IMR-90 (cell line): ENCODE data around the gene MBD1. TPM values are rescaled to one million over a fixed set of nuclear protein-coding genes. Genes with fewer than 3 reads are reported as not detected.

ENCODE experiments used
- ATAC-seq: fragments of 200-7000 bp; cut with Tn5 transposase; 2 replicates; pipeline ENCODE4 v1.9.1; 2020; ENCODE audit warnings: low read depth, mild to moderate bottlenecking, moderate library complexity
- BruUV-seq: library from RNA; stranded (reverse); fragments of 400-500 nt; replicated peaks from 2 replicates; lab custom pipeline; 2021; lab: Mats Ljungman, UMichigan
- CTCF ChIA-PET: fragments of 300-600 bp; formaldehyde crosslinking; extraction: SDS; loops from one replicate; lab custom pipeline; 2021; ENCODE audit warnings: antibody characterized with exemption; lab: Yijun Ruan, JAX
- POLR2A ChIA-PET: fragments of 300-600 bp; sonication (Branson Sonifier 250); formaldehyde crosslinking; loops from one replicate; lab custom pipeline; 2022; ENCODE audit warnings: antibody characterized with exemption; ENCODE audit not compliant: unreplicated experiment; lab: Charles Lee
- DNase-seq: peaks from one replicate; pipeline ENCODE4 v3.0.0; 2013
- H2AFZ ChIP-seq: replicated peaks from 2 replicates; pipeline ENCODE3; 2013; ENCODE audit warnings: low read length, mild to moderate bottlenecking; ENCODE audit not compliant: poor library complexity
- H2AK5ac ChIP-seq: 2 replicates; pipeline ENCODE4 v1.6.1; 2013; ENCODE audit warnings: low read depth, low read length, inconsistent platforms
- H2AK9ac ChIP-seq: replicated peaks from 2 replicates; pipeline ENCODE3; 2013; ENCODE audit warnings: mild to moderate bottlenecking, low read depth, low read length, moderate library complexity; ENCODE audit not compliant: poor library complexity
- H2BK120ac ChIP-seq: 2 replicates; pipeline ENCODE4 v1.6.1; 2013; ENCODE audit warnings: low read depth, low read length, inconsistent platforms
- H2BK15ac ChIP-seq: 3 replicates; pipeline ENCODE4 v1.6.1; 2013; ENCODE audit warnings: low read depth, low read length, inconsistent platforms
- H2BK20ac ChIP-seq: 2 replicates; pipeline ENCODE4 v1.6.1; 2013; ENCODE audit warnings: low read depth, mild to moderate bottlenecking, inconsistent platforms, low read length, moderate library complexity
- H2BK5ac ChIP-seq: 2 replicates; pipeline ENCODE4 v1.6.1; 2013; ENCODE audit warnings: mild to moderate bottlenecking, low read depth, low read length, inconsistent platforms; ENCODE audit not compliant: poor library complexity, severe bottlenecking
- H3K14ac ChIP-seq: replicated peaks from 2 replicates; pipeline ENCODE4 v1.6.1; 2013; ENCODE audit warnings: low read depth, low read length, inconsistent platforms
- H3K18ac ChIP-seq: 2 replicates; pipeline ENCODE4 v1.6.1; 2013; ENCODE audit warnings: low read depth, low read length, control low read depth
- H3K23ac ChIP-seq: 2 replicates; pipeline ENCODE4 v1.6.1; 2013; ENCODE audit warnings: low read depth, low read length, inconsistent platforms
- H3K27ac ChIP-seq: 2 replicates; pipeline ENCODE4 v1.5.1; 2013; ENCODE audit warnings: mild to moderate bottlenecking, control low read depth, low read length; ENCODE audit not compliant: insufficient read depth
- H3K27me3 ChIP-seq: 2 replicates; pipeline ENCODE4 v1.6.1; 2013; ENCODE audit warnings: low read length; ENCODE audit not compliant: control insufficient read depth, insufficient read depth
- H3K36me3 ChIP-seq: 2 replicates; pipeline ENCODE4 v1.6.1; 2013; ENCODE audit warnings: low read length, mixed read lengths; ENCODE audit not compliant: control insufficient read depth, insufficient read depth
- H3K4ac ChIP-seq: 2 replicates; pipeline ENCODE4 v1.6.1; 2013; ENCODE audit warnings: low read depth, low read length, inconsistent platforms
- H3K4me1 ChIP-seq: 2 replicates; pipeline ENCODE4 v1.6.1; 2013; ENCODE audit warnings: low read length, mixed read lengths; ENCODE audit not compliant: control insufficient read depth, insufficient read depth
- H3K4me2 ChIP-seq: 2 replicates; pipeline ENCODE4 v1.6.1; 2013; ENCODE audit warnings: low read depth, mild to moderate bottlenecking, control low read depth, low read length, moderate library complexity
- H3K4me3 ChIP-seq: 2 replicates; pipeline ENCODE4 v1.5.1; 2013; ENCODE audit warnings: low read depth, mild to moderate bottlenecking, control low read depth, low read length, moderate library complexity; ENCODE audit not compliant: insufficient read depth
- H3K56ac ChIP-seq: 2 replicates; pipeline ENCODE4 v1.6.1; 2013; ENCODE audit warnings: low read length, inconsistent platforms; ENCODE audit not compliant: insufficient read depth; ENCODE audit errors: extremely low read depth
- H3K79me1 ChIP-seq, 2 experiments: 2 replicates each; pipeline ENCODE4 v1.6.1; 2013; ENCODE audit warnings: low read length in 2 of 2, inconsistent platforms in 1 of 2, low read depth in 1 of 2
- H3K9ac ChIP-seq: 2 replicates; pipeline ENCODE4 v1.6.1; 2013; ENCODE audit warnings: low read depth, low read length, control low read depth
- H3K9me1 ChIP-seq: 2 replicates; pipeline ENCODE4 v1.6.1; 2013; ENCODE audit warnings: low read length, inconsistent platforms; ENCODE audit not compliant: insufficient read depth
- H3K9me3 ChIP-seq: 2 replicates; pipeline ENCODE4 v1.6.1; 2013; ENCODE audit warnings: low read length; ENCODE audit not compliant: control insufficient read depth, insufficient read depth
- H4K20me1 ChIP-seq: 2 replicates; pipeline ENCODE4 v1.6.1; 2013; ENCODE audit warnings: low read length, inconsistent platforms; ENCODE audit not compliant: insufficient read depth
- H4K5ac ChIP-seq: 2 replicates; pipeline ENCODE4 v1.6.1; 2013; ENCODE audit warnings: mild to moderate bottlenecking, low read depth, low read length, control low read depth
- H4K8ac ChIP-seq, 2 experiments: 2 replicates each; pipeline ENCODE4 v1.6.1; 2013; ENCODE audit warnings: low read depth in 2 of 2, low read length in 2 of 2, control low read depth in 1 of 2, inconsistent platforms in 1 of 2
- H4K91ac ChIP-seq: 2 replicates; pipeline ENCODE4 v1.6.1; 2013; ENCODE audit warnings: low read depth, low read length, inconsistent platforms; ENCODE audit not compliant: insufficient read depth
- BHLHE40 ChIP-seq: fragments of 150-350 bp; IDR thresholded peaks from 2 replicates; pipeline ENCODE4 v1.6.1; 2016; ENCODE audit warnings: mild to moderate bottlenecking, low read depth, low read length
- CHD1 ChIP-seq: IDR thresholded peaks from 2 replicates; pipeline ENCODE4 v1.6.1; 2012; ENCODE audit warnings: low read depth, low read length, improper control_type of control experiment
- FOS ChIP-seq: fragments of 150-350 bp; IDR thresholded peaks from 2 replicates; pipeline ENCODE4 v1.6.1; 2016; ENCODE audit warnings: low read depth, low read length
- MAFK ChIP-seq: IDR thresholded peaks from 2 replicates; pipeline ENCODE4 v1.6.1; 2012; ENCODE audit warnings: low read depth, low read length, improper control_type of control experiment
- MXI1 ChIP-seq: IDR thresholded peaks from 2 replicates; pipeline ENCODE4 v1.6.1; 2012; ENCODE audit warnings: low read depth, mild to moderate bottlenecking, low read length, moderate library complexity, borderline replicate concordance
- POLR2A ChIP-seq: IDR thresholded peaks from 2 replicates; pipeline ENCODE4 v1.6.1; 2012; ENCODE audit warnings: mild to moderate bottlenecking, low read depth, low read length
- RFX5 ChIP-seq: IDR thresholded peaks from 2 replicates; pipeline ENCODE4 v1.8.0; 2012; ENCODE audit warnings: low read depth, mild to moderate bottlenecking, low read length, moderate library complexity
- WGBS, 2 experiments: methylation state at CpG; one replicate each; pipeline versions ENCODE4 v1.1.5 to v1.1.7; 2013; ENCODE audit warnings: missing lambda C conversion rate in 2 of 2; ENCODE audit not compliant: insufficient read length in 1 of 2; ENCODE audit errors: extremely low coverage in 2 of 2; 5-methylcytosine and 5-hydroxymethylcytosine counted together
- dilution Hi-C: fragments of 300-500 bp; cut with HindIII; formaldehyde crosslinking; loops from one replicate; pipeline ENCODE4 v1.14.3; 2018; ENCODE audit warnings: low sequenced_read_pairs; ENCODE audit not compliant: unreplicated experiment
- in situ Hi-C: fragments of 300-500 bp; cut with MboI; formaldehyde crosslinking; loops from 3 replicates; pipeline ENCODE4 v1.14.3; 2019; ENCODE audit warnings: low sequenced_read_pairs, inconsistent platforms, mixed read lengths
- intact Hi-C: fragments of 100-400 bp; cut with micrococcal nuclease; formaldehyde crosslinking; loops from 2 replicates; pipeline ENCODE4 v1.10.0; 2022
- polyA plus RNA-seq, 3 experiments: library from polyadenylated mRNA; depleted of rRNA; stranded (reverse); fragments of >200 nt; gene quantifications; 2 replicates each; pipeline ENCODE4 v1.2.3, GENCODE V29; 2012; ENCODE audit warnings: low replicate concordance in 1 of 3
- total RNA-seq: library from RNA; depleted of rRNA; stranded (reverse); fragments of >200 nt; gene quantifications from 2 replicates; pipeline ENCODE4 v1.2.3, GENCODE V29; 2012

Gene MBD1
- total and polyA plus RNA-seq, 2 of the 4 experiments (the other 2 are of a cell fraction) = 31.7 to 56.5 TPM

DNA sequence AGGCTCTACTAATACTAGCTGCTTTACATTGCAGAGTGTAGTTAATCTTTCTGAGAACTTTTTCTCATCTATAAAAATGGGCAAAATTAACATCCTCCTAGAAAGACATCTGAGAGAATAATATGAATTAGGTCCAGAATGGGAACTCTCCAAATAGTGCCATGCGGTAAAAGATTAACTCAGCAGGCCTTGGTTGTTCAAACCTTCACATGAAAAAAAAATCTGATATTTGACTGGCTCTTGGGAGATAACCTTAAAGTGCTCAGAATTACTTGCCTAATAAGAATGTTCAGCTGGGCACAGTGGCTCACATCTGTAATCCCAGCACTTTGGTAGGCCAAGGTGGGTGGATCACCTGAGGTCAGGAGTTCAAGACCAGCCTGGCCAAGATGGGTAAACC, 11.7 kb upstream of the MBD1 start:
- no peak for ATAC-seq
- Histone ChIP-seq H3K23ac (no peak overlapping the region), H3K18ac (no peak overlapping the region), H2BK20ac (no peak overlapping the region), H3K36me3 (no peaks in the 10 kb centered on the region), H3K9ac (no peak overlapping the region), H3K4me3 (no peak overlapping the region), H3K27me3 (peaks cover 7% of the 10 kb centered on the region; the same call in 1 of the 2 replicates), H4K20me1 (no peaks in the 10 kb centered on the region), H3K9me3 (no peaks in the 10 kb centered on the region), H2BK5ac (no peak overlapping the region), H3K4ac (no peak overlapping the region), H2AK5ac (no peak overlapping the region), H3K56ac (no peak overlapping the region), H2BK15ac (no peak overlapping the region), H2BK120ac (no peak overlapping the region), H3K4me1 (no peaks in the 10 kb centered on the region), H2AFZ (no peak overlapping the region), H3K14ac (no peak overlapping the region), H2AK9ac (no peak overlapping the region), H3K9me1 (no peaks in the 10 kb centered on the region), H3K27ac (no peak overlapping the region), H3K79me1 (no peaks in the 10 kb centered on the region), H3K4me2 (no peak overlapping the region), H4K5ac (no peak overlapping the region), H4K8ac (no peak overlapping the region), H4K91ac (no peak overlapping the region)
- POLR2A ChIA-PET = no interaction called here
- dilution Hi-C loops (no loop called here), in situ Hi-C loops (loop anchor here (25.0 kb wide), 2 partner anchors 744 to 1656 kb away; partner anchors contain the start of gene SMAD4), intact Hi-C loops (no loop called here)
- no TSS peak for BruUV-seq
- no peak for DNase-seq
- TF ChIP-seq POLR2A (no peak), RFX5 (no peak), MAFK (no peak), CHD1 (no peak), BHLHE40 (no peak), FOS (no peak), MXI1 (no peak)
- CTCF ChIA-PET = no interaction called here
- no CpG with 5 or more reads among the region's 1 CpG for WGBS, 2 experiments
